Activated CD4-positive, alpha-beta T cell treated with anti-CD3 and anti-CD28 coated beads for 1 hour (primary cell): ENCODE data around the gene TBC1D13.
"Not testable (repeated sequence)": the region's sequence is repeated elsewhere in the genome, so short reads cannot be mapped to it uniquely, and the experiment has no call there.

Experiments used
- DNase-seq: peaks from one replicate; pipeline ENCODE4 v3.0.0-alpha.2; 2020

TBC1D13 gene, protein sequence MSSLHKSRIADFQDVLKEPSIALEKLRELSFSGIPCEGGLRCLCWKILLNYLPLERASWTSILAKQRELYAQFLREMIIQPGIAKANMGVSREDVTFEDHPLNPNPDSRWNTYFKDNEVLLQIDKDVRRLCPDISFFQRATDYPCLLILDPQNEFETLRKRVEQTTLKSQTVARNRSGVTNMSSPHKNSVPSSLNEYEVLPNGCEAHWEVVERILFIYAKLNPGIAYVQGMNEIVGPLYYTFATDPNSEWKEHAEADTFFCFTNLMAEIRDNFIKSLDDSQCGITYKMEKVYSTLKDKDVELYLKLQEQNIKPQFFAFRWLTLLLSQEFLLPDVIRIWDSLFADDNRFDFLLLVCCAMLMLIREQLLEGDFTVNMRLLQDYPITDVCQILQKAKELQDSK

DNA sequence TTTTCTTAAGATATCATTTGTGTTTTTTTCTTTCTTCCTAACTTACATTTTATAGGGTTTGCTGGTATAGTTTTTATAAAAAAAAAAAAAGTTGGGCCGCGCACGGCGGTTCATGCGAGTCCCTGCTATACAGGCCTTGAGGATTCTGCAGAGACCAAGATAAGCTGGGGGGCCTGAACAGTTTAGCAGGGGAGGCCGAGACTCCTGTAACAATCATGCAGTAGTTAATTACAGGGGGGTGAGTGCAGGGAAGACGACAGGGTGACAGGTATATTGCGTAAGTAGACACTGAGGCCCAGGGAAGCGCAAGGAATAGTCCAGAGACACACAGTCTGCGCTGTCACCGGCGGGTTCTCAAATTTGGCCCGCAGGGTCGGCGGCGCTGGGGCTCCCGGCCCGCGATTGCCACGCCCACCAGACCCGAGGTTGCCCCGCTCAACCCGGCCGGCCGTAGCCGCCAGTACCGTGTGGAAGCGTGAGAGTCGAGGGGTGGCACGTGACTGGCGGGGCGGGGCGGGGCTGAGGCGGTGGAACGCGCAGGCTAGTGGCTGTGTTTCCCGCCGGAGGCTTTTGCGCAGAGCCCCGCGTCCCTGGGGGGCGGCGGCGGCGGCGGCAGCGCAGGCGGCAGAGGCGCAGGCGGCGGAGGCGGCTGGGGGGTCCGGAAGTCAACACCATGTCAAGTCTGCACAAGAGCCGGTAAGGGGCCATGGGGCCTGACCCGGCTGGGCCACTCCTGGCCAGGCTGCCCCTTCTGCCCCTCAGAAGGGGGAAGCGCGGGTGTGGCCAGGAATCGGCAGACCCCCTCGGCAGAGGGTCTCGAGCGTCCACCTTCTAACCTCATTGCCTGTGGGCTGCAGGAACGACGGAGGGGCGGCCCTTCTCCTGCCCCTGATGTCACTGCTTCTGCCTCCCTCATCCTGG is at the start of gene TBC1D13:
Gene TBC1D13 (plus strand): TSS at position 573 of the 921 bp plus-strand sequence. CDS start 101 bp downstream, at position 674.
- peak; percentile 84 for DNase-seq

DNA sequence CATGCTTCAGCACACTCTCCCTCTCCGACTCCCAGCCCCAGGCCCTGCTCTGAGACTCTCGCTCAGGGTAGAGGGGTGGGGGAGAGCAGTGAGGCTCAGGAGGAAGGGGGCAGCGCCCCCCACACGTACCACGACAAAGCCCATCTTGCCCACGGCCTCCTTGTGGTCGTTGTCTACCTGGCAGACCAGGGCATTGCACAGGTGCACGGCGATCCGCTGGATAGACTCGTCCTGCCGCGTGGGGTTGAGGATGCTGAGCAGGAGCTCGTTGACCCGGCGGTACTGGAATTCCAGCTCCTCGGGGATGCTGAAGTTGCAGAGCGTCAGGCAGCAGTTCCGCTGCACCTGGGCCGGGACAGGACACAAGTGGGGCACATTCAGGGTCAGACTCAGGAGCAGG is 44.7 kb upstream of the TBC1D13 start:
- no peak for DNase-seq

GRCh38 chr9:128743421-128743820 is 43.6 kb upstream of the TBC1D13 start:
- no peak for DNase-seq

DNA sequence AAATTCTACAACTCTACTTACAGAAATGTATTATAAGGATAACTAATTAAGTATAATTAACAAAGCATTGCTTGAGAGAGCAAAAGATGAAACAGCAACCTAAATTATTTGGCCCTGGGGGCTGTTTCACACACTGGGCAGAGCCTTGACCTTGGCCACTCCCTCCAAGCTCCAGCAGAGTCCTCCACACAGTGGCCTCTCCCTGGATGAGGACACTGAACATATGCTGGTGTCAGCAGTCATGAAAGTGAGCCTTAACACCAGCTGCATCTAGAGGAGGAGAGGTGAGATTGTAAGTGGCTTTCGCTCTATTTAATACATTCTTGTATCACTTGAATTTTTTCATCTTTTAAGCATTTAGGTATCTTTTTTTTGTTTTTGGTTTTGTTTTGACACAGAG is 39.8 kb upstream of the TBC1D13 start:
- DNase-seq = no peak

DNA sequence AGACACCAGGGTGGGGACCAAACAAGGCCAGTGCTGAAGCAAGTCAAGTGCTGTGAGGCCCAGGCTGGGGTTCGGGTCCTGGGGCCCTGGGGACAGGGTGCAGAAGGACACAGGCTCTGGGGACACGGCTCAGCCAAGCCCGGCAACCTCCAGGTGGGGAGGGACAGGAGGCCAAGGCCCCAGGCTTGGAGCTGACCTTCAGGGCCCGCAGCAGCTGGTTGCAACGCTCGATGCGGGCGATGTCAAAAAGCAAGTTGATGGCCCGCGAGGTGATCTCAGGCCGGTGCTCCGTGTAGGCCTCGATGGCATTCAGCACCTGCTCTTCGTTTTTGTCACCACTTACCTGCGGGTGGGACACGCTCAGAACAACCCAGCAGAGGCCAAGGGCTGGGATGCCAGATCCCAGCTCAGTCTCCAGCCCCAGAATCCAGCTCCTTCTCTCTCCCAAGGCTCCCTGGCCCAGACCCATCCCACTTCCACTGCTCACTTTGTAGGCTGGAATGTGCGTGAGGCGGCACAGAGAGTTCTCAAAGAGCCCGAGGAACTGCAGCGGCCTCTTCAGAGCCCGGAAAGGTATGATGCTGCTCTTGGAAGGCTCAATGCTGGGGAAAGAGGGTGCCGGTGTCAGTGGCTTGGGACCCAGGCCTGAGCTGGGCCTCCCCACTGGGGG is 36.0 kb upstream of the TBC1D13 start:
- no peak for DNase-seq

DNA sequence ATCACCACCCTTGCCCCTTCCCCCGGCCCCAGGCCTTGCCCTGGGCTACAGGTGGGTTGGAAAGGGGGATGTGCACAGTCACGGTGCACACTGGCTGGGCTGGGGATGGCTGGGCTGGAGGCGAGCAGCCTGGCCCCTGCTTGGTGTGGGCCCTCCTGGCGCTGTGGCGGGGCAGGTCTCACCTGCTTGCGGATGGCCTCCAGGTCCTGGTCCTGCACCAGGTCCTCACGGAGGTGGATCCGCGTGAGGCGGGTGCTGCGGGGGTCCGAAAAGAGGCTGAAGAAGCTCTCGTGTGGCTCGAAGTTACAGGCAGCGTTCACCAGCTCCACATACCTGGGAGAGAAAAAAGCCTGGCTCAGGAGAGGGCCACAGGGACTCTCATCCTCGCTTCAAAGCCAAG is 33.4 kb upstream of the TBC1D13 start:
- DNase-seq = no peak

DNA sequence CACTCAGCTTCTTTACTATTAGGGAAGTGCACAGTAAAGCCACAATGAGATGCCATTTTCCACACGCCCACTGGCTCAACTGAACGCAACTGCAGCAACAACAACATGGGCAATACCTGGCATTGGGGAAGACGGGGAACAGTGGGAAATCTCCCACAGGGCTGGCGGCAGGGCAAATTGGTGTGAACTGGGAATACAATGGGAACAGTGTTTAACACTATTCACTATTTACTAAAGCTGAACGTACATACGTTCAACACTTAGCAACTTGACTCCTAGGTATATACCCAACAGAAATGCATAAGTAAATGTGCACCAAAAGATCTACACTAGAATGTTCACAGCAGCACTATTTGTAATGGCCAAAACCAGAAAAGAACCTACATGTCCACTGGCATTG is 29.5 kb upstream of the TBC1D13 start:
- DNase-seq = no peak

DNA sequence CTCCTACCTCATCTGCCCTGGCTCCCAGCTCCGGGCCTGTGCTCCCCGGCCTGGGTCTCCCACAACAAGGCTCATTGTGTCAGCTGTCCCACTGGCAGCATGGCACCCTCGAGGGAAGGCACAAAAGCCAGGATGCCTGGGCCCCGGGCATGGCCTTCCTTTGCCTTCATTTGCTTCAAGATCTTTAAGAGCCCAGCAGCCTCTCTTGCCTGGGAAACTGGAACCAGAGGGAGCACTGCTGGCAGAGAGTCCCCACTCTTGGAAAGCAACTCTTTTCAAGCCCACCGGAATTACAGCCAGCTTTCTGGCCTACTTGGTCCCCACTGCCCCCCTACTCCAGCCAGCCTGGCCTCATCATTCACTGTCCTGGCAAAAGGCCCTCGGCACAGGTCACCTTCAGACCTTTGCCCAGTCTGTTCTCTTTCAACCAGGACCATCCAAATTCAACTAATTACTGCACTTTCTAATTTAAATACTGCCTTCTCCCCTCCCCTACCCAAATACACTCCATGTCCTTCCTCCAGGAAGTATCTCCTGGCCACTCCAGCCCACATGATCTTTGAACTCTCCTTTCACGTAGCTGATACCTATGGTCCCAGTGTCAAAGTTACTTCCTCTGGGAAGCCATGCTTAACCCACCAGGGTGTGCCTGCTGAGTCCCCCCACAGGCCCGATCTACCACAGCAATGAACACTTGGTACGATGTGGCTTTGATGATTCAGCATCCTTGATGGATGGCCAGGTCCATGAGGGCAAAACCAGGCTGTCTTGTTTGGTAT is 24.2 kb upstream of the TBC1D13 start:
- no peak for DNase-seq

DNA sequence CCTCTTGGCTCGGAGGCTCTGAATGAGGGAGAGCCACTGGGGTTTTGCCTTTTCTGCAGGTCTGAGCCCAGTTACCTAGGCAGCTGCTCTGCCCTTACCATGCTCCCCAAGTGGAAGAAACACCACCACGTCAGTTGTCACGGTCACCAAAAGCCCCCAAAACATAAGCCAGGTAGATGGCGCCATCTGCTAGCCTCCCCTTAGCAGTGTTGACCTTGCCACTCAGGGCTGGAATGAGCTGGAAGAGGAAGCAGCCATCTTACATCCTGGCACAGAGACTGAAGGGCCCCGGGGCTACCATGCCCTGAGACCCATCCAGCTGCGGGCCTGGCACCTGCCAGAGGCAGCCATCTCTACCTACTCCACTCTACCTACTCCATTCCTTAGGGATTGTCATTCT is 22.7 kb upstream of the TBC1D13 start:
- no peak for DNase-seq

- DNase-seq = no peak
Observed at GRCh38 chr9:128765499-128765898, 21.6 kb upstream of the TBC1D13 start.

GRCh38 chr9:128768606-128769005 is 18.4 kb upstream of the TBC1D13 start:
- DNase-seq = no peak

DNA sequence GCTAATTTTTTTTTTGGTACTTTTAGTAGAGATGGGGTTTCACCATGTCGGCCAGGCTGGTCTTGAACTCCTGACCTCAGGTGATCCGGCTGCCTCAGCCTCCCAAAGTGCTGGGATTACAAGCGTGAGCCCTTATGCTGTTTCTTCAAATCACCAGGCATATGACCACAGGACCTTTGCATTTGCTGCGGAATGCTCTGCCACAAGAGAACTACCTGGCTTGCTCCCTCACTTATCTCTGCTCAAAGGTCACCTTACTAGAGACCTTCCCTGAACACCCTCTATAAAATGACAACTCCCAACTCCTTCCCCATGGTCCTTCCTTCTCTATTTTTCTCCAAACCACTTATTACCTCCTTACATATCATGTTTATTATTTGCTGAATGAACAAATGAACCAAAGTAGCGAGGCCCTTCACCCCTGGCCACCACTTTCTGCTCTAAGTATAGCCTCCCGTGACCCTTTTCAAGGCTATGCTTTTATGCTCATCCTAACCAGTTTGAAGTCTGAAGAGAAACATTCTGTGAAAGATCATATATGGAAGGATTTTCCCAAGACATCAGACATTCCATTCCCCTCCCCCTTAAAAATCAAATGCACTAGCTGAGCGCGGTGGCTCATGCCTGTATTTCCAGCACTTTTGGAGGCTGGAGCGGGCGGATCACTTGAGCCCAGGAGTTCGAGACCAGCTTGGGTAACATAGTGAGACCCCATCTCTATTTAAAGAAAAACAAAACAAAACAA is 16.6 kb upstream of the TBC1D13 start:
- DNase-seq = no peak

DNA sequence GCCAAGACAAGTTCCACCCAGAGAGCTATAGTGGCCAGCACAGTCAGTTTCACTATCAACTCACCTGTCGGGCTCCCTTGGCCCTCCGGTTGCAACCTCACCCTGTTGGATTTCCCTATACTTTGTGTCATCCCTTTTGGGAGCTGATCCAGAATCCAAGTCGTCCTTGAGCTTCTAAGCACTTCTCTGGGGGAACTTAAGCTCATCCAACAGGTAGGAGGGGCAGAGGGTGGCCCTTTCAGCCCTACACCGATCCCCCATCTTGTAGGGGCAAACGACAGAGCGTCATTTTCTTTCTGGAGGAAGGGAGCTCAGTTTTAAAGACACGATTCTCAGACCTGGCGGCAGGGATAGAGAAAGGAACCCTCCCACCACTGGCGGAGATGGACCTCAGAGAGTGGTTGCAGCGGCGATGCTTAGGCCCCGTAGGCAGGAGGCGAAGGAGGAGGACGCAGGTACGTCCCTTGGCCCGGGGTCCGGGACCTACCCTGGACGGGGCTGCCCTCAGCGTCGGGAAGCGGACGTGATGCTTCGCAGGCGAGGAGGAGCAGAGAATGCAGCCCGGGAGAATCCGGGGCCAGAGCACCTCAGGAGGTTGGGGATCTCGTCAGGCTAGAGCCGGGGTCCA is 15.8 kb upstream of the TBC1D13 start:
- no peak for DNase-seq

- DNase-seq = peak; percentile 91
Observed at GRCh38 chr9:128771745-128772519, 15.1 kb upstream of the TBC1D13 start, which contains the start of gene ZER1. ZER1 (minus strand) TSS chr9:128771927; CDS start chr9:128755565, 16,362 bp downstream.

GRCh38 chr9:128773049-128773448 is 14.0 kb upstream of the TBC1D13 start:
- no peak for DNase-seq

GRCh38 chr9:128774804-128775203 is 12.2 kb upstream of the TBC1D13 start:
- DNase-seq = no peak

GRCh38 chr9:128780093-128780492 is 7.0 kb upstream of the TBC1D13 start:
- not testable (repeated sequence) for DNase-seq

GRCh38 chr9:128781187-128782070 is 5.6 kb upstream of the TBC1D13 start:
- DNase-seq = no peak

- no peak for DNase-seq
Observed at GRCh38 chr9:128782669-128783068, 4.4 kb upstream of the TBC1D13 start.
